Measurements from ENCODE around the gene ACVR1C.

- TF ChIP-seq EZH2 (IDR thresholded peaks at IDR 0.05): no peak
- TF ChIP-seq POLR2AphosphoS5 (IDR thresholded peaks at IDR 0.05; ENCODE audit: borderline replicate concordance, low read depth, low read length): no peak
- no peak for TF ChIP-seq FOXP2 (optimal IDR thresholded peaks at IDR 0.05; ENCODE audit: control extremely low read depth, extremely low read length, insufficient read depth)
These were observed 105.1 kb downstream of the ACVR1C start for GRCh38 chr2:157523270-157524247.

Measured in SK-N-MC (cell line).